ENCODE data around the gene KIRREL3.

DNA sequence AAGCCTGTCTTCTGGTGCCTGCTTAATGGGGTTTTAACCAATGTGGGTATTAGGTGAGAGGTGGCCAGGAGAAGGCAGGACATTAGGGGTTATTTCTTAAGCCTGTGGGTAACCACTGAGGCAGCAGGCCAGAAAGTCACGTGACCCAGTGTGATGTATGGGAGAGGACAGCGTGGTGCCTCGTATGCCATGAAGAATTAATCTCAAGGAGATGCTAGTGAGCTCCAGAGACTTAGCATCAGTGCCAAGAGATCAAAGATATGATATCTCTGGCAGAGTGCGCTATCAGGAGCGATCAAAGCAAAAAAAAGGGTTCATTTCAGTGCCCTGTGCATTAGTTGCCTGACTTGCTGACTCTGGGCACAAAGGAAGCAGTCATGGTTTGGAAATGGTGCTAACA is 275.5 kb downstream of the KIRREL3 start:
- TF ChIP-seq, protein P1, sequence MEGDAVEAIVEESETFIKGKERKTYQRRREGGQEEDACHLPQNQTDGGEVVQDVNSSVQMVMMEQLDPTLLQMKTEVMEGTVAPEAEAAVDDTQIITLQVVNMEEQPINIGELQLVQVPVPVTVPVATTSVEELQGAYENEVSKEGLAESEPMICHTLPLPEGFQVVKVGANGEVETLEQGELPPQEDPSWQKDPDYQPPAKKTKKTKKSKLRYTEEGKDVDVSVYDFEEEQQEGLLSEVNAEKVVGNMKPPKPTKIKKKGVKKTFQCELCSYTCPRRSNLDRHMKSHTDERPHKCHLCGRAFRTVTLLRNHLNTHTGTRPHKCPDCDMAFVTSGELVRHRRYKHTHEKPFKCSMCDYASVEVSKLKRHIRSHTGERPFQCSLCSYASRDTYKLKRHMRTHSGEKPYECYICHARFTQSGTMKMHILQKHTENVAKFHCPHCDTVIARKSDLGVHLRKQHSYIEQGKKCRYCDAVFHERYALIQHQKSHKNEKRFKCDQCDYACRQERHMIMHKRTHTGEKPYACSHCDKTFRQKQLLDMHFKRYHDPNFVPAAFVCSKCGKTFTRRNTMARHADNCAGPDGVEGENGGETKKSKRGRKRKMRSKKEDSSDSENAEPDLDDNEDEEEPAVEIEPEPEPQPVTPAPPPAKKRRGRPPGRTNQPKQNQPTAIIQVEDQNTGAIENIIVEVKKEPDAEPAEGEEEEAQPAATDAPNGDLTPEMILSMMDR (IDR thresholded peaks at IDR 0.05) = no peak
- no peak for TF ChIP-seq POLR2A (IDR thresholded peaks at IDR 0.05)

All from esophagus squamous epithelium (tissue), 4 donors.